Adrenal gland (tissue), 19 donors: ENCODE results near the gene STXBP1. TPM values are rescaled to one million over a fixed set of nuclear protein-coding genes. Genes with fewer than 3 reads are reported as not detected.

Source experiments
- DNase-seq, 7 donors: peaks; one replicate each; pipeline ENCODE4 v3.0.0-alpha.2; 2019 to 2020
- H3K27ac ChIP-seq, 5 donors: fragments of 200-600 bp; sonication (generic) in 4 of 5; 1 replicate in 3 of 5; 2 replicates in 2 of 5; pipeline versions ENCODE4 v1.5.1 to v1.8.0; 2016 to 2020; ENCODE audit warnings: mild to moderate bottlenecking in 1 of 5
- H3K27me3 ChIP-seq: fragments of 200-600 bp; 2 replicates; pipeline ENCODE4 v1.8.0; 2021
- H3K36me3 ChIP-seq, 2 donors: fragments of 200-600 bp; replicated peaks in 1 of 2; 1 replicate in 1 of 2; 2 replicates in 1 of 2; pipeline versions ENCODE4 v1.5.1 to v1.8.0; 2018 to 2022
- H3K4me1 ChIP-seq, 2 donors: fragments of 200-600 bp; replicated peaks in 1 of 2; 1 replicate in 1 of 2; 2 replicates in 1 of 2; pipeline versions ENCODE4 v1.5.1 to v1.8.0; 2018 to 2021
- H3K4me3 ChIP-seq, 4 donors: fragments of 200-600 bp; sonication (generic) in 3 of 4; one replicate each; pipeline ENCODE4 v1.5.1; 2016 to 2018
- H3K9me3 ChIP-seq, 3 donors: fragments of 200-600 bp; sonication (generic) in 1 of 3; replicated peaks in 1 of 3; 1 replicate in 2 of 3; 2 replicates in 1 of 3; pipeline versions ENCODE4 v1.5.1 to v1.8.0; 2016 to 2021
- CTCF ChIP-seq, 6 experiments: fragments of 450-650 bp in 4 of 6; fragments of 200-600 bp in 2 of 6; sonication (generic) in 1 of 6; IDR thresholded peaks; 1 replicate in 5 of 6; 2 replicates in 1 of 6; pipeline versions ENCODE4 v1.5.1 to v1.8.0; 2016 to 2021; ENCODE audit warnings: antibody characterized with exemption in 6 of 6, mild to moderate bottlenecking in 2 of 6, moderate library complexity in 1 of 6
- POLR2A ChIP-seq, 2 donors: fragments of 450-650 bp; IDR thresholded peaks; one replicate each; pipeline ENCODE4 v1.6.1; 2017; ENCODE audit warnings: antibody characterized with exemption in 2 of 2, mild to moderate bottlenecking in 2 of 2, moderate library complexity in 1 of 2
- whole genome bisulfite sequencing, 4 donors: extraction: QIAGEN DNeasy Blood & Tissue Kit in 2 of 4; methylation state at CpG; one replicate each; pipeline versions ENCODE4 v1.1.5 to v1.1.7; 2013 to 2017; 5-methylcytosine and 5-hydroxymethylcytosine counted together
- intact Hi-C, 2 donors: fragments of 100-400 bp; cut with DNase I; formaldehyde crosslinking; loops; one replicate each; pipeline versions ENCODE4 v1.14.1 to v1.15.0; 2022 to 2023
- long read RNA-seq, 10 donors: library from polyadenylated mRNA in 3 of 10; unstranded in 2 of 10; stranded (forward) in 1 of 10; transcript quantifications; one replicate each; pipeline ENCODE4 v2.0.0 and lab custom pipeline, GENCODE V29; 2021 to 2026
- polyA plus RNA-seq, 3 donors: library from polyadenylated mRNA; stranded (reverse); fragments of 200-250 nt in 2 of 3; fragments of 350-450 nt in 1 of 3; fragmentation: Illumina TruSeq in 1 of 3; extraction: RNeasy Lipid Tissue Mini Kit (QIAGEN cat#74804) in 1 of 3; gene quantifications; one replicate each; pipeline ENCODE4 v1.2.3, GENCODE V29; 2013 to 2014
- total RNA-seq, 9 donors: library from RNA; depleted of rRNA in 4 of 9; stranded (reverse); fragments of >200 nt in 4 of 9; fragments of 120-200 nt in 1 of 9; fragmentation: NEBNext Ultra II Directional in 1 of 9; extraction: Animal tissue kit (Norgen Biotek cat#: 25700) in 1 of 9; gene quantifications; one replicate each; pipeline versions ENCODE4 v1.1.0 to v1.2.4, GENCODE V29; 2013 to 2023
- donor health status: healthy with polysubstance abuse.
- donor health status: Bipolar disorder and iron deficiency.
- donor health status: DM: yes; HTN: yes; CAD: no.
- donor health status: DM: no; HTN: no; CAD: no.
- donor health status: DM: no; HTN: no; CAD: no.
- donor health status: DM: yes; HTN: yes; CAD: no.

STXBP1 gene
- total RNA-seq (100 to 1,000 TPM in 1 of 9 donors, 10 to 100 TPM in 8; 15.4 to 169 (median 61.8) TPM), polyA plus RNA-seq (10 to 100 TPM; 29.4 to 61.6 (median 29.7) TPM)
- long read RNA-seq, donor 1, transcript STXBP1-212 (1 exons, 2,582 nt): major isoform, 28 of 31 reads
- long read RNA-seq, donor 1, partial matches to known transcripts: 0 of 31 reads
- long read RNA-seq, donor 1, other reads (novel, unspliced or antisense): 0 of 31 reads
- long read RNA-seq, donor 2, transcript STXBP1-212 (1 exons, 2,582 nt): major isoform, 33 of 37 reads
- long read RNA-seq, donor 2, partial matches to known transcripts: 0 of 37 reads
- long read RNA-seq, donor 2, other reads (novel, unspliced or antisense): 0 of 37 reads
- long read RNA-seq, donor 3, transcript STXBP1-212 (1 exons, 2,582 nt): major isoform, 17 of 18 reads
- long read RNA-seq, donor 3, partial matches to known transcripts: 0 of 18 reads
- long read RNA-seq, donor 3, other reads (novel, unspliced or antisense): 0 of 18 reads
- long read RNA-seq, donor 4, partial matches to known transcripts: 1 of 10 reads
- long read RNA-seq, donor 4, other reads (novel, unspliced or antisense): 2 of 10 reads
- long read RNA-seq, donor 5, transcript STXBP1-201 (19 exons, 3,765 nt): major isoform, 37 of 58 reads
- long read RNA-seq, donor 5, partial matches to known transcripts: 16 of 58 reads
- long read RNA-seq, donor 5, other reads (novel, unspliced or antisense): 3 of 58 reads
- long read RNA-seq, donor 6, transcript STXBP1-201 (19 exons, 3,765 nt): major isoform, 8 of 17 reads
- long read RNA-seq, donor 6, partial matches to known transcripts: 4 of 17 reads
- long read RNA-seq, donor 6, other reads (novel, unspliced or antisense): 3 of 17 reads
- long read RNA-seq, donor 7, transcript STXBP1-212 (1 exons, 2,582 nt): major isoform, 15 of 16 reads
- long read RNA-seq, donor 7, partial matches to known transcripts: 0 of 16 reads
- long read RNA-seq, donor 7, other reads (novel, unspliced or antisense): 0 of 16 reads
- long read RNA-seq, donor 8, transcript STXBP1-212 (1 exons, 2,582 nt): major isoform, 26 of 32 reads
- long read RNA-seq, donor 8, transcript STXBP1-201 (19 exons, 3,765 nt): minor isoform, 6 of 32 reads
- long read RNA-seq, donor 8, partial matches to known transcripts: 0 of 32 reads
- long read RNA-seq, donor 8, other reads (novel, unspliced or antisense): 0 of 32 reads
- long read RNA-seq, donor 9, transcript STXBP1-212 (1 exons, 2,582 nt): major isoform, 21 of 22 reads
- long read RNA-seq, donor 9, partial matches to known transcripts: 0 of 22 reads
- long read RNA-seq, donor 9, other reads (novel, unspliced or antisense): 0 of 22 reads
- long read RNA-seq, donor 10, transcript STXBP1-212 (1 exons, 2,582 nt): major isoform, 25 of 31 reads
- long read RNA-seq, donor 10, partial matches to known transcripts: 5 of 31 reads
- long read RNA-seq, donor 10, other reads (novel, unspliced or antisense): 0 of 31 reads

GRCh38 chr9:127611899-127612790, at the start of gene STXBP1:
STXBP1 (plus strand) TSS chr9:127612277; CDS start chr9:127612404, 127 bp downstream.
- 0 to 2% (median 1%) methylated on average over 13 to 102 of the region's 102 CpGs for WGBS, 4 donors
- Histone ChIP-seq H3K4me3 (peak within 1 kb of the TSS; percentile 45 to 89 (median 63)), H3K4me1 (peaks cover 6 to 42% of the 10 kb centered on the region in 2 donors), H3K9me3 (no peaks in the 10 kb centered on the region), H3K27me3 (no peaks in the 10 kb centered on the region), H3K36me3 (no peaks in the 10 kb centered on the region), H3K27ac (peak within 1 kb of the TSS; percentile 57 to 95 (median 79))
- TF ChIP-seq POLR2A (IDR thresholded peaks at IDR 0.05) (peak; percentile 88 to 90), CTCF (IDR thresholded peaks at IDR 0.05) (peak in 2 of 6 experiments; percentile 31 to 32)
- DNase-seq: peak; percentile 83 to 93 (median 90)
- intact Hi-C loops: no loop called here

- peaks cover 0 to 14% of the 10 kb centered on the region in 2 donors for H3K36me3 ChIP-seq
- H3K27me3 ChIP-seq: no peaks in the 10 kb centered on the region
- H3K9me3 ChIP-seq: no peaks in the 10 kb centered on the region
- no peak for TF ChIP-seq CTCF (IDR thresholded peaks at IDR 0.05)
- no peak for TF ChIP-seq POLR2A (IDR thresholded peaks at IDR 0.05)
- DNase-seq: no peak
- peaks cover 61 to 83% of the 10 kb centered on the region in 2 donors for H3K4me1 ChIP-seq
- 48 to 60% (median 58%) methylated on average over 11 to 12 of the region's 12 CpGs for WGBS, 4 donors
- intact Hi-C loops: no loop called here
- no peak overlapping the region for H3K4me3 ChIP-seq
- H3K27ac ChIP-seq: peak overlapping the region; percentile 70 to 94 (median 88)
Observed at GRCh38 chr9:127562279-127562796, 49.7 kb upstream of the STXBP1 start.

DNA sequence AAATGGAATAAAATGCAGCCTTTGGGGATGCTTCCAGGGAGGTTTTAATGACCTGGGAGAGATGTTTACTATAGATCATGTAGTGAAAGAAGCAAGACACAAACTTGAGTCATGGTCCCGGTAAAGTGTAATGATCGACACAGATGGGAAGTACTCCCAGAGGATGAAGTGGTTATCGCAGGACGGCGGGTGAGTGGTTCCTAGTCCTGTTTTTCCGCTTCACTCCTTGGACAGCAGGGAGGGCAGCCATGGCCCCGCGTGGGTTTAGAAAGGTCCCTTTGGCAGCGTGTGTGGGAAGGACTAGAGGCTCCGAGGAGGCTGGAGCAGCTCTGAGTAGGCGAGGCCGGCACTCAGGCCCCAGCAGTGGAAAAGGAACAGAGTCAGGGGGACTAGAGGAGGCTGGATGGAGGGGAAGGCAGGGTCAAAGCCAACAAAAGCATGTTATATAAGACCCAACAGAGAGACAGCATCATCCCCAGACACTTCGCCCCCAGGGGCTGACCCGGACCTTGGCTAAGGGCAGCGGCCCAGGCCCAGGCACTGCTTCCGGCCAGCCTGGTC, 49.2 kb upstream of the STXBP1 start:
- Histone ChIP-seq H3K4me3 (no peak overlapping the region), H3K4me1 (peaks cover 55 to 83% of the 10 kb centered on the region in 2 donors), H3K27ac (peak overlapping the region; percentile 70 to 94 (median 88)), H3K9me3 (no peaks in the 10 kb centered on the region), H3K36me3 (peaks cover 0 to 14% of the 10 kb centered on the region in 2 donors), H3K27me3 (no peaks in the 10 kb centered on the region)
- 44 to 71% (median 59%) methylated on average over 16 of the region's 16 CpGs for WGBS, 4 donors
- peak in 2 of 7 donors; percentile 52 to 63 for DNase-seq
- TF ChIP-seq POLR2A (IDR thresholded peaks at IDR 0.05) (no peak), CTCF (IDR thresholded peaks at IDR 0.05) (peak in 1 of 6 experiments; percentile 27)
- intact Hi-C loops: no loop called here
